Liver (tissue), 9 donors: ENCODE measurements around the gene CLIP2. TPM values are rescaled to one million over a fixed set of nuclear protein-coding genes. Genes with fewer than 3 reads are reported as not detected.

Experiments
- DNase-seq: peaks from one replicate; pipeline ENCODE4 v3.0.0-alpha.2; 2017; ENCODE audit warnings: low spot score
- H3K27ac ChIP-seq, 2 donors: one replicate each; pipeline ENCODE4 v1.7.0; 2013; ENCODE audit warnings: inconsistent platforms in 2 of 2, low read length in 2 of 2, control low read depth in 1 of 2, low read depth in 1 of 2, mild to moderate bottlenecking in 1 of 2
- H3K27me3 ChIP-seq, 4 donors: one replicate each; pipeline versions ENCODE4 v1.6.1 to v1.7.0; 2013; ENCODE audit warnings: low read length in 3 of 4, inconsistent platforms in 1 of 4, mild to moderate bottlenecking in 1 of 4, moderate library complexity in 1 of 4; ENCODE audit not compliant: control insufficient read depth in 4 of 4, insufficient read depth in 4 of 4
- H3K36me3 ChIP-seq, 4 donors: one replicate each; pipeline versions ENCODE4 v1.6.1 to v1.7.0; 2013; ENCODE audit warnings: low read length in 3 of 4, mild to moderate bottlenecking in 3 of 4, low read depth in 1 of 4, moderate library complexity in 1 of 4; ENCODE audit not compliant: control insufficient read depth in 4 of 4, insufficient read depth in 3 of 4
- H3K4me1 ChIP-seq, 4 donors: one replicate each; pipeline versions ENCODE4 v1.6.1 to v1.7.0; 2013; ENCODE audit warnings: low read length in 3 of 4, mild to moderate bottlenecking in 3 of 4, moderate library complexity in 1 of 4; ENCODE audit not compliant: control insufficient read depth in 4 of 4, insufficient read depth in 4 of 4
- H3K4me3 ChIP-seq, 3 donors: one replicate each; pipeline versions ENCODE4 v1.6.1 to v1.7.0; 2013; ENCODE audit warnings: low read length in 3 of 3, control low read depth in 1 of 3, low read depth in 1 of 3, mild to moderate bottlenecking in 1 of 3
- H3K9ac ChIP-seq, 2 donors: one replicate each; pipeline ENCODE4 v1.7.0; 2013; ENCODE audit warnings: low read length in 2 of 2, mild to moderate bottlenecking in 2 of 2, moderate library complexity in 2 of 2, control low read depth in 1 of 2, low read depth in 1 of 2
- H3K9me3 ChIP-seq, 4 donors: one replicate each; pipeline versions ENCODE4 v1.6.1 to v1.7.0; 2013; ENCODE audit warnings: low read length in 3 of 4; ENCODE audit not compliant: control insufficient read depth in 4 of 4
- EGR1 ChIP-seq, 2 donors: IDR thresholded peaks; 2 replicates each; pipeline ENCODE4 v1.6.1; 2016 to 2018; ENCODE audit warnings: antibody characterized with exemption in 2 of 2, low read depth in 2 of 2
- FOXA1 ChIP-seq: IDR thresholded peaks from 2 replicates; pipeline ENCODE4 v1.6.1; 2016; ENCODE audit warnings: antibody characterized with exemption
- FOXA2 ChIP-seq: IDR thresholded peaks from 2 replicates; pipeline ENCODE4 v1.6.1; 2016; ENCODE audit warnings: antibody characterized with exemption
- GABPA ChIP-seq, 2 donors: IDR thresholded peaks in 1 of 2; conservative IDR thresholded peaks in 1 of 2; 2 replicates each; pipeline ENCODE4 v1.6.1; 2016; ENCODE audit warnings: antibody characterized with exemption in 2 of 2, mild to moderate bottlenecking in 1 of 2, moderate library complexity in 1 of 2
- HNF4A ChIP-seq, 2 donors: conservative IDR thresholded peaks; 2 replicates each; pipeline ENCODE4 v1.6.1; 2016; ENCODE audit warnings: antibody characterized with exemption in 2 of 2, mild to moderate bottlenecking in 2 of 2
- HNF4G ChIP-seq: IDR thresholded peaks from 2 replicates; pipeline ENCODE4 v1.6.1; 2016; ENCODE audit warnings: antibody characterized with exemption
- JUND ChIP-seq, 2 donors: IDR thresholded peaks; 2 replicates each; pipeline ENCODE4 v1.6.1; 2016; ENCODE audit warnings: antibody characterized with exemption in 2 of 2
- NR2F2 ChIP-seq: IDR thresholded peaks from 2 replicates; pipeline ENCODE4 v1.6.1; 2016; ENCODE audit warnings: antibody characterized with exemption
- RAD21 ChIP-seq, 2 donors: IDR thresholded peaks; 2 replicates each; pipeline ENCODE4 v1.6.1; 2016; ENCODE audit warnings: antibody characterized with exemption in 2 of 2, mild to moderate bottlenecking in 2 of 2
- RXRA ChIP-seq, 2 donors: IDR thresholded peaks; 2 replicates each; pipeline ENCODE4 v1.6.1; 2017 to 2018; ENCODE audit warnings: antibody characterized with exemption in 2 of 2, mild to moderate bottlenecking in 1 of 2
- SP1 ChIP-seq: IDR thresholded peaks from 2 replicates; pipeline ENCODE4 v1.6.1; 2018; ENCODE audit warnings: antibody characterized with exemption, mild to moderate bottlenecking
- TAF1 ChIP-seq: conservative IDR thresholded peaks from 2 replicates; pipeline ENCODE4 v1.6.1; 2016; ENCODE audit warnings: antibody characterized with exemption, mild to moderate bottlenecking
- YY1 ChIP-seq: IDR thresholded peaks from 2 replicates; pipeline ENCODE4 v1.6.1; 2016; ENCODE audit warnings: antibody characterized with exemption, mild to moderate bottlenecking
- WGBS: extraction: QIAGEN DNeasy Blood & Tissue Kit; methylation state at CpG from one replicate; pipeline ENCODE4 v1.1.7; 2013; 5-methylcytosine and 5-hydroxymethylcytosine counted together
- polyA plus RNA-seq, 2 donors: library from polyadenylated mRNA; stranded (reverse) in 1 of 2; unstranded in 1 of 2; fragments of 200-250 nt in 1 of 2; fragments of >200 nt in 1 of 2; fragmentation: Nextera tagmentation in 1 of 2; extraction: Ambion mirVana in 1 of 2; gene quantifications; one replicate each; pipeline versions ENCODE4 v1.2.1 to v1.2.3, GENCODE V29; 2013 to 2015
- total RNA-seq, 2 donors: library from RNA; depleted of rRNA; stranded (reverse); fragments of >200 nt; gene quantifications; one replicate each; pipeline ENCODE4 v1.2.3, GENCODE V29; 2014
- TF ChIP-seq, protein P1 (sequence below): IDR thresholded peaks from 2 replicates; pipeline ENCODE4 v1.6.1; 2016; ENCODE audit warnings: antibody characterized with exemption, mild to moderate bottlenecking
- TF ChIP-seq, protein P2 (sequence below): IDR thresholded peaks from 2 replicates; pipeline ENCODE4 v1.6.1; 2016; ENCODE audit warnings: antibody characterized with exemption
- TF ChIP-seq, protein P3 (sequence below): fragments of 150-350 bp; IDR thresholded peaks from 2 replicates; pipeline ENCODE4 v1.5.1; 2017; ENCODE audit warnings: improper control_type of control experiment, low read depth, low read length; ENCODE audit not compliant: missing input control
- TF ChIP-seq, protein P4 (sequence below): IDR thresholded peaks from 2 replicates; pipeline ENCODE4 v1.6.1; 2016; ENCODE audit warnings: antibody characterized with exemption
- TF ChIP-seq, protein P5 (sequence below): IDR thresholded peaks from 2 replicates; pipeline ENCODE4 v1.6.1; 2016; ENCODE audit warnings: antibody characterized with exemption
- donor health status: healthy.
- donor health status: healthy.
- donor health status: healthy.
- donor health status: healthy.
- donor health status: healthy.

The CLIP2 gene
- total and polyA plus RNA-seq, 4 donors = 1.4 to 6.3 (median 2.5) TPM

DNA sequence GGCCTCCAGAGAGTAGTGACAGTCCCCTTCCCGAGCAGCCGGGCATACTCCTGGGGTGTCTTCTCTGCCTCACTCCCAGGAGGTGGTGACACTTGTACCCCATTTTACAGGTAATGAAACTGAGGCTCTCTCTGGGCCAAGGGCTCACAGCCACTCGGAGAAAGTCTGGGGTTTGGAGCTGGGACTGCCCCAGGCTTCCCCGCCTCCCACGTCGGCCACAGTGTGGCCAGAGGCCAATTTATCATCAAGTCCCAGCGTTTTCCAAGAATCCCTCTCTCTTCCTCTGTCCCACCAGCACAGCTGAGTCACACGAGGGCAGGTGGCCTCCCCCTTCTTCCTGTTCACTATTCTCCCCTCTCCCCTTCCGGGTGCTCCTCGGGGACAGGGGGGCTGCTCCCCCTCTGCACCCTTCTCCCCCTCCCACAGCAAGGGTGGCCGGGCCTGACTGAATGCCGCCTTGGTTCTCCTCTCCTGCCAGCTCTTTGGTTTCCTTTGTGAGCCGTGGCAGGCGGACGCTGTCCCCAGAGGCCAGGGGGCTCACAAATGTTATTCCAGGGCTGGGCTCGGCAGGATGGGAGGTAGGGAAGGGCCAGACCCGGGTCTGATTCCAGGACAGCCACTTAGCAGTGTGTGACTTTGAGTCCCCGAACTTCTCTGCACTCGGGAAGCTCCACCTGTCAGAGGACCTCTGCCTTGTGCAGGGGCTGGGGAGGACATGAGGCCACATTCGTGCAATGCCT lies 17.7 kb downstream of the CLIP2 start (continued):
- TF ChIP-seq, protein P1, sequence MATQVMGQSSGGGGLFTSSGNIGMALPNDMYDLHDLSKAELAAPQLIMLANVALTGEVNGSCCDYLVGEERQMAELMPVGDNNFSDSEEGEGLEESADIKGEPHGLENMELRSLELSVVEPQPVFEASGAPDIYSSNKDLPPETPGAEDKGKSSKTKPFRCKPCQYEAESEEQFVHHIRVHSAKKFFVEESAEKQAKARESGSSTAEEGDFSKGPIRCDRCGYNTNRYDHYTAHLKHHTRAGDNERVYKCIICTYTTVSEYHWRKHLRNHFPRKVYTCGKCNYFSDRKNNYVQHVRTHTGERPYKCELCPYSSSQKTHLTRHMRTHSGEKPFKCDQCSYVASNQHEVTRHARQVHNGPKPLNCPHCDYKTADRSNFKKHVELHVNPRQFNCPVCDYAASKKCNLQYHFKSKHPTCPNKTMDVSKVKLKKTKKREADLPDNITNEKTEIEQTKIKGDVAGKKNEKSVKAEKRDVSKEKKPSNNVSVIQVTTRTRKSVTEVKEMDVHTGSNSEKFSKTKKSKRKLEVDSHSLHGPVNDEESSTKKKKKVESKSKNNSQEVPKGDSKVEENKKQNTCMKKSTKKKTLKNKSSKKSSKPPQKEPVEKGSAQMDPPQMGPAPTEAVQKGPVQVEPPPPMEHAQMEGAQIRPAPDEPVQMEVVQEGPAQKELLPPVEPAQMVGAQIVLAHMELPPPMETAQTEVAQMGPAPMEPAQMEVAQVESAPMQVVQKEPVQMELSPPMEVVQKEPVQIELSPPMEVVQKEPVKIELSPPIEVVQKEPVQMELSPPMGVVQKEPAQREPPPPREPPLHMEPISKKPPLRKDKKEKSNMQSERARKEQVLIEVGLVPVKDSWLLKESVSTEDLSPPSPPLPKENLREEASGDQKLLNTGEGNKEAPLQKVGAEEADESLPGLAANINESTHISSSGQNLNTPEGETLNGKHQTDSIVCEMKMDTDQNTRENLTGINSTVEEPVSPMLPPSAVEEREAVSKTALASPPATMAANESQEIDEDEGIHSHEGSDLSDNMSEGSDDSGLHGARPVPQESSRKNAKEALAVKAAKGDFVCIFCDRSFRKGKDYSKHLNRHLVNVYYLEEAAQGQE = no peak
- TF ChIP-seq EGR1 (IDR thresholded peaks at IDR 0.05; ENCODE audit: low read depth in 2 of 2) = no peak
- TF ChIP-seq SP1 = no peak

DNA sequence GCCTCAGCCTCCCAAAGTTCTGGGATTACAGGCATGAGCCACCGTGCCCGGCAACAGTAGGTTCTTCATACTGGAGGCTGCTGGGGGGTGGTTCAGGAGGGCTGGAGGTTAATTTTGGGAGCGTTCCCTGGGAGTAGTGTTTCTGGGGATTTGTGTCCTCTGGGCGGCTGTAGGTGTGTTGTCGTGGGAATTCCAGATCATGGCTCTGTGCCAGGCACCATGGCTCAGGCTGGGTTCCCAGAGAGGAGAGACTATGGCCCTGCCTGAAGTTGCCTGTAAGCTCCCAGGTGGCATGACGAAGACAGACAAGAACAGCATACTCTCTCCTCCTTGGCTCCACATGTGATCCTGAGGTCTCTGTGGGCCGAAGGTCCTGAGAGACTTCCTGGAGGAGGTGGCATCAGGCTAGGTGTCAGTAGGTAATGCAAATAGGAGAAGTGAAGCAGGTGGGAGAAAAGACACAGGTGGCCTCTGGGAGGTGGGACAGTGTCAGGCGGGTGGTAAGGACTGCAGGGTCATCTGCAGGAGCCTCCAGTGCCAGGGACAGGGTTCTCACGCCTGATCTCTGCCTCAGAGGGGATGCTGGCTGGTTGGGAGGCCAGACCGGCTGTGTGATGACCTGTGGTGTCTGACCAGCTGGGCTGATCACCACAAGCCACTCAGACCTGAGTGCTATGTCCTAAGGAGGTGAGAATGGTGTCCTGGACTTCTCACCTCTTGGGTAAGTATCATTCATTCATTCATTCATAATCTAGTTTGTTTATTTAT lies 18.7 kb downstream of the CLIP2 start:
- 76% methylated on average over 10 of the region's 10 CpGs for WGBS
- TF ChIP-seq RXRA (IDR thresholded peaks at IDR 0.05) (no peak), FOXA1 (no peak), JUND (IDR thresholded peaks at IDR 0.05) (no peak), HNF4G (no peak), YY1 (no peak), TAF1 (no peak), SP1 (no peak), HNF4A (conservative IDR thresholded peaks at IDR 0.05) (no peak), RAD21 (IDR thresholded peaks at IDR 0.05) (no peak), GABPA (IDR thresholded peaks at IDR 0.05 in 1 of 2, conservative IDR thresholded peaks at IDR 0.05 in 1 of 2) (no peak), FOXA2 (no peak), EGR1 (IDR thresholded peaks at IDR 0.05; ENCODE audit: low read depth in 2 of 2) (no peak), NR2F2 (no peak)
- TF ChIP-seq, protein P2, sequence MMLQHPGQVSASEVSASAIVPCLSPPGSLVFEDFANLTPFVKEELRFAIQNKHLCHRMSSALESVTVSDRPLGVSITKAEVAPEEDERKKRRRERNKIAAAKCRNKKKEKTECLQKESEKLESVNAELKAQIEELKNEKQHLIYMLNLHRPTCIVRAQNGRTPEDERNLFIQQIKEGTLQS = no peak
- TF ChIP-seq, protein P3, sequence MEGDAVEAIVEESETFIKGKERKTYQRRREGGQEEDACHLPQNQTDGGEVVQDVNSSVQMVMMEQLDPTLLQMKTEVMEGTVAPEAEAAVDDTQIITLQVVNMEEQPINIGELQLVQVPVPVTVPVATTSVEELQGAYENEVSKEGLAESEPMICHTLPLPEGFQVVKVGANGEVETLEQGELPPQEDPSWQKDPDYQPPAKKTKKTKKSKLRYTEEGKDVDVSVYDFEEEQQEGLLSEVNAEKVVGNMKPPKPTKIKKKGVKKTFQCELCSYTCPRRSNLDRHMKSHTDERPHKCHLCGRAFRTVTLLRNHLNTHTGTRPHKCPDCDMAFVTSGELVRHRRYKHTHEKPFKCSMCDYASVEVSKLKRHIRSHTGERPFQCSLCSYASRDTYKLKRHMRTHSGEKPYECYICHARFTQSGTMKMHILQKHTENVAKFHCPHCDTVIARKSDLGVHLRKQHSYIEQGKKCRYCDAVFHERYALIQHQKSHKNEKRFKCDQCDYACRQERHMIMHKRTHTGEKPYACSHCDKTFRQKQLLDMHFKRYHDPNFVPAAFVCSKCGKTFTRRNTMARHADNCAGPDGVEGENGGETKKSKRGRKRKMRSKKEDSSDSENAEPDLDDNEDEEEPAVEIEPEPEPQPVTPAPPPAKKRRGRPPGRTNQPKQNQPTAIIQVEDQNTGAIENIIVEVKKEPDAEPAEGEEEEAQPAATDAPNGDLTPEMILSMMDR = no peak
- TF ChIP-seq, protein P1 = no peak
- TF ChIP-seq, protein P4, sequence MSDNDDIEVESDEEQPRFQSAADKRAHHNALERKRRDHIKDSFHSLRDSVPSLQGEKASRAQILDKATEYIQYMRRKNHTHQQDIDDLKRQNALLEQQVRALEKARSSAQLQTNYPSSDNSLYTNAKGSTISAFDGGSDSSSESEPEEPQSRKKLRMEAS = no peak
- TF ChIP-seq, protein P5, sequence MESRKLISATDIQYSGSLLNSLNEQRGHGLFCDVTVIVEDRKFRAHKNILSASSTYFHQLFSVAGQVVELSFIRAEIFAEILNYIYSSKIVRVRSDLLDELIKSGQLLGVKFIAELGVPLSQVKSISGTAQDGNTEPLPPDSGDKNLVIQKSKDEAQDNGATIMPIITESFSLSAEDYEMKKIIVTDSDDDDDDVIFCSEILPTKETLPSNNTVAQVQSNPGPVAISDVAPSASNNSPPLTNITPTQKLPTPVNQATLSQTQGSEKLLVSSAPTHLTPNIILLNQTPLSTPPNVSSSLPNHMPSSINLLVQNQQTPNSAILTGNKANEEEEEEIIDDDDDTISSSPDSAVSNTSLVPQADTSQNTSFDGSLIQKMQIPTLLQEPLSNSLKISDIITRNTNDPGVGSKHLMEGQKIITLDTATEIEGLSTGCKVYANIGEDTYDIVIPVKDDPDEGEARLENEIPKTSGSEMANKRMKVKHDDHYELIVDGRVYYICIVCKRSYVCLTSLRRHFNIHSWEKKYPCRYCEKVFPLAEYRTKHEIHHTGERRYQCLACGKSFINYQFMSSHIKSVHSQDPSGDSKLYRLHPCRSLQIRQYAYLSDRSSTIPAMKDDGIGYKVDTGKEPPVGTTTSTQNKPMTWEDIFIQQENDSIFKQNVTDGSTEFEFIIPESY = no peak
- DNase-seq = no peak
- H3K36me3 ChIP-seq = no peaks in the 10 kb centered on the region
- no peaks in the 10 kb centered on the region for H3K4me1 ChIP-seq
- no peaks in the 10 kb centered on the region for H3K27me3 ChIP-seq
- H3K9ac ChIP-seq = no peak overlapping the region
- H3K9me3 ChIP-seq = no peaks in the 10 kb centered on the region
- no peak overlapping the region for H3K4me3 ChIP-seq
- no peak overlapping the region for H3K27ac ChIP-seq
